Endothelial cell of umbilical vein (primary cell): Measurements from ENCODE around the gene NBEA. TPM values are rescaled to one million over a fixed set of nuclear protein-coding genes. Genes with fewer than 3 reads are reported as not detected.

ENCODE experiments used
- BruUV-seq: library from RNA; stranded (reverse); fragments of 400-500 nt; replicated peaks from 2 replicates; lab custom pipeline; 2021; lab: Mats Ljungman, UMichigan
- CTCF ChIA-PET: fragments of 300-600, 350-600 bp; sonication (Branson Sonifier 250); formaldehyde crosslinking; loops from one replicate; lab custom pipeline; 2021; ENCODE audit warnings: antibody characterized with exemption, inconsistent platforms; lab: Charles Lee
- POLR2A ChIA-PET: fragments of 300-600, 350-600 bp; sonication (Branson Sonifier 250); formaldehyde crosslinking; loops from one replicate; lab custom pipeline; 2021; ENCODE audit warnings: antibody characterized with exemption, inconsistent platforms; lab: Charles Lee
- DNase-seq: peaks from one replicate; pipeline ENCODE4 v3.0.0-alpha.2; 2011; ENCODE audit warnings: low read depth, low spot score
- FAIRE-seq: peaks from 2 replicates; lab custom pipeline; 2011; peaks lifted over from hg19 to GRCh38; lab: Jason Lieb, UNC
- H2AFZ ChIP-seq: 2 replicates; pipeline ENCODE4 v1.6.0; 2012; ENCODE audit warnings: low read depth, low read length, control low read depth, inconsistent platforms
- H3K27ac ChIP-seq: 2 replicates; pipeline ENCODE4 v1.5.1; 2011; ENCODE audit warnings: low read depth, mild to moderate bottlenecking, control low read depth, low read length, moderate library complexity; ENCODE audit not compliant: insufficient read depth
- H3K27me3 ChIP-seq, 2 experiments: 2 replicates each; pipeline versions ENCODE4 v1.6.0 to v1.6.1; 2011; ENCODE audit warnings: low read length in 2 of 2, mixed read lengths in 1 of 2; ENCODE audit not compliant: control insufficient read depth in 2 of 2, insufficient read depth in 2 of 2
- H3K36me3 ChIP-seq, 2 experiments: 2 replicates in 1 of 2; 3 replicates in 1 of 2; pipeline ENCODE4 v1.5.1; 2011; ENCODE audit warnings: low read length in 2 of 2, mild to moderate bottlenecking in 1 of 2, moderate library complexity in 1 of 2; ENCODE audit not compliant: control insufficient read depth in 2 of 2, insufficient read depth in 2 of 2; ENCODE audit errors: extremely low read depth in 1 of 2
- H3K4me1 ChIP-seq: 3 replicates; pipeline ENCODE4 v1.5.1; 2011; ENCODE audit warnings: mild to moderate bottlenecking, low read length; ENCODE audit not compliant: control insufficient read depth, insufficient read depth; ENCODE audit errors: extremely low read depth
- H3K4me2 ChIP-seq: 2 replicates; pipeline ENCODE4 v1.6.1; 2011; ENCODE audit warnings: low read length, control low read depth, mixed read lengths; ENCODE audit not compliant: insufficient read depth
- H3K4me3 ChIP-seq, 3 experiments: fragments of 200-600 bp in 1 of 3; sonication (generic), shearing (Covaris generic) in 1 of 3; replicated peaks in 1 of 3; 2 replicates each; pipeline ENCODE4 v1.5.1; 2011 to 2016; ENCODE audit warnings: control low read depth in 3 of 3, low read length in 3 of 3, mild to moderate bottlenecking in 2 of 3, inconsistent platforms in 1 of 3, low read depth in 1 of 3, moderate library complexity in 1 of 3; ENCODE audit not compliant: insufficient read depth in 1 of 3
- H3K79me2 ChIP-seq: 2 replicates; pipeline ENCODE4 v1.6.0; 2012; ENCODE audit warnings: low read length, inconsistent platforms; ENCODE audit not compliant: control insufficient read depth, insufficient read depth
- H3K9ac ChIP-seq: replicated peaks from 2 replicates; pipeline ENCODE3; 2011; ENCODE audit warnings: low read length, control low read depth; ENCODE audit not compliant: insufficient read depth; ENCODE audit errors: extremely low read depth
- H3K9me1 ChIP-seq: replicated peaks from 3 replicates; pipeline ENCODE4 v1.6.0; 2011; ENCODE audit warnings: mild to moderate bottlenecking, low read length; ENCODE audit not compliant: control insufficient read depth, insufficient read depth; ENCODE audit errors: extremely low read depth
- H3K9me3 ChIP-seq: replicated peaks from 2 replicates; pipeline ENCODE4 v1.5.1; 2012; ENCODE audit warnings: low read length, inconsistent platforms; ENCODE audit not compliant: control insufficient read depth, insufficient read depth
- H4K20me1 ChIP-seq: replicated peaks from 2 replicates; pipeline ENCODE3; 2011; ENCODE audit warnings: mild to moderate bottlenecking, low read length; ENCODE audit not compliant: control insufficient read depth, insufficient read depth; ENCODE audit errors: extremely low read depth
- CTCF ChIP-seq, 2 donors: IDR thresholded peaks; 1 replicate in 1 of 2; 2 replicates in 1 of 2; pipeline ENCODE4 v1.5.1; 2011; ENCODE audit warnings: low read length in 2 of 2, mild to moderate bottlenecking in 2 of 2, moderate library complexity in 2 of 2, control low read depth in 1 of 2, inconsistent platforms in 1 of 2, low read depth in 1 of 2; ENCODE audit not compliant: insufficient read depth in 1 of 2; ENCODE audit errors: extremely low read depth in 1 of 2
- EZH2 ChIP-seq: IDR thresholded peaks from 2 replicates; pipeline ENCODE4 v1.6.1; 2012; ENCODE audit warnings: borderline replicate concordance, low read depth, mild to moderate bottlenecking, moderate library complexity, low read length, inconsistent platforms; ENCODE audit not compliant: severe bottlenecking
- FOS ChIP-seq: IDR thresholded peaks from 2 replicates; pipeline ENCODE4 v1.6.1; 2011; ENCODE audit warnings: mild to moderate bottlenecking, low read length, moderate library complexity, borderline replicate concordance; ENCODE audit not compliant: insufficient read depth
- GATA2 ChIP-seq: IDR thresholded peaks from 2 replicates; pipeline ENCODE4 v1.7.0; 2011; ENCODE audit warnings: low read depth, mild to moderate bottlenecking, moderate library complexity, mixed read lengths, low read length; ENCODE audit not compliant: insufficient read length, insufficient read depth
- JUN ChIP-seq: IDR thresholded peaks from 2 replicates; pipeline ENCODE4 v1.6.1; 2011; ENCODE audit warnings: borderline replicate concordance, low read depth; ENCODE audit not compliant: insufficient read length, insufficient read depth
- MAX ChIP-seq: IDR thresholded peaks from 2 replicates; pipeline ENCODE4 v1.6.1; 2011; ENCODE audit not compliant: insufficient read depth, insufficient read length
- MYC ChIP-seq: IDR thresholded peaks from one replicate; pipeline ENCODE4 v1.6.1; 2011; ENCODE audit warnings: mild to moderate bottlenecking, low read depth, low read length
- POLR2A ChIP-seq: IDR thresholded peaks from 2 replicates; pipeline ENCODE4 v1.6.1; 2012; ENCODE audit warnings: low read depth, mild to moderate bottlenecking, control low read depth, low read length
- POLR2AphosphoS5 ChIP-seq: IDR thresholded peaks from 2 replicates; pipeline ENCODE4 v1.6.1; 2012; ENCODE audit warnings: low read depth, mild to moderate bottlenecking, control low read depth, low read length, moderate library complexity; ENCODE audit not compliant: insufficient read depth
- dilution Hi-C: fragments of 300-500 bp; cut with MboI; formaldehyde crosslinking; loops from one replicate; pipeline ENCODE4 v1.15.0; 2019; ENCODE audit warnings: low sequenced_read_pairs; ENCODE audit not compliant: extremely low pct_ligation_motif_present
- intact Hi-C: fragments of 100-400 bp; cut with micrococcal nuclease; formaldehyde crosslinking; loops from one replicate; pipeline ENCODE4 v1.10.0; 2022
- polyA plus RNA-seq, 4 experiments: library from polyadenylated mRNA; depleted of rRNA in 3 of 4; stranded (reverse) in 3 of 4; unstranded in 1 of 4; fragments of >200 nt; gene quantifications; 2 replicates each; pipeline versions ENCODE4 v1.2.1 to v1.2.3, GENCODE V29; 2011 to 2012; ENCODE audit warnings: missing spikeins in 1 of 4
- total RNA-seq: library from RNA; stranded (reverse); gene quantifications from 2 replicates; pipeline ENCODE4 v1.2.3, GENCODE V29; 2021

Gene NBEA
- total and polyA plus RNA-seq, 2 donors (not counting 3 experiments of a cell fraction or from before 2014, with no cell fraction given) = 3.0 to 4.8 TPM

- dilution Hi-C loops = no loop called here
- CTCF ChIA-PET = no interaction called here
Measured at GRCh38 chr13:35698911-35699576, 757.0 kb downstream of the NBEA start.

More at GRCh38 chr13:35698911-35699576, 757.0 kb downstream of the NBEA start:
- Histone ChIP-seq H3K9me1 (no peaks in the 10 kb centered on the region), H3K27ac (no peak overlapping the region), H3K79me2 (no peaks in the 10 kb centered on the region), H2AFZ (no peak overlapping the region), H3K4me2 (no peak overlapping the region), H3K4me3 (no peak overlapping the region), H3K27me3 (peaks cover 5 to 12% of the 10 kb centered on the region in 2 experiments), H3K9me3 (no peaks in the 10 kb centered on the region), H4K20me1 (no peaks in the 10 kb centered on the region), H3K36me3 (no peaks in the 10 kb centered on the region), H3K4me1 (no peaks in the 10 kb centered on the region), H3K9ac (no peak overlapping the region)
- FAIRE-seq (no peak), DNase-seq (no peak)
- BruUV-seq = no TSS peak
- intact Hi-C loops = no loop called here
- POLR2A ChIA-PET = no interaction called here
- TF ChIP-seq FOS (no peak), JUN (no peak), GATA2 (no peak), POLR2A (no peak), MAX (no peak), CTCF (IDR thresholded peaks at IDR 0.05; ENCODE audit: extremely low read depth in 1 of 2, insufficient read depth in 1 of 2, low read depth in 1 of 2, low read length in 2 of 2) (no peak), EZH2 (no peak), POLR2AphosphoS5 (no peak), MYC (no peak)
